DND-41 (cell line): Measurements from ENCODE around the gene PCDHGC5.

ENCODE experiments used
- CTCF ChIP-seq: IDR thresholded peaks from 2 replicates; pipeline ENCODE4 v1.5.1; 2012; ENCODE audit warnings: borderline replicate concordance, low read length, moderate library complexity, mild to moderate bottlenecking; ENCODE audit not compliant: poor library complexity, severe bottlenecking; ENCODE audit errors: extremely low read depth
- EZH2 ChIP-seq: IDR thresholded peaks from 3 replicates; pipeline ENCODE4 v1.6.1; 2012; ENCODE audit warnings: borderline replicate concordance, low read depth, mild to moderate bottlenecking, moderate library complexity, low read length, inconsistent platforms; ENCODE audit not compliant: severe bottlenecking

DNA sequence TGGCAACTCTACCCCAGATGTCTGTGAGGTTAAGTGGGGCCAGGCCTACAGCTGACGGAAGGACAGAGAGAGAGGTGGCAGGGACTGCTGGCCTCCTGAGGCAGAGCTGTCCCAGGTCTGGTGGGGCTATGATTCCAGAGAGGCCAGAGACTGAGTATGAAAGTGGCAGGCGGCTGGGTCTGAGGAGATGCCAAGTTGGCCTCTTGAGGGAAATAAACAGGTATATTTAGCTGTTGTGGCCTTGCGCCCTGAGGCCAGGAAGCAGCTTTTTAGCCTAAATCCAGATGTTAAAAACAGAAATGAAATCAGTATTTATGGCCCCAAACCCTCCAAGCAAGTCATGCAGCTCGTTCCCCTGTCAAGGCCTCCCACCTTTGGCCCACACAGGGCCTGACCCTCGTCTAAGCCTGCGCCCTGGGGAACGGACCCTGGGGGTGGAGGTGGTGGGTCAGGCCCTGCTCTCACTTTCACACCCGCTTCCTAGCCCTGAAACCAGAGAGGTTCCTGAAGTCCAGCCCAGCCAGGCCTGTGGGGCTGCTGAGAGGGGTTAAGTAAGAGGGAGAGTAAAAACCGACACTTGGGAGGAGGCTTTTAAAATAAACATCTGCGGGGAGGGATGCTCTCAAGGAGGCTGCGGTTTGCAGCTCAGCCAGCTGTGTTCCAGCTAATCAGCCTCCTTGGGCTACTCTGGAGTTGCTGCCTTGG is 18.7 kb downstream of the PCDHGC5 start:
- TF ChIP-seq CTCF = no peak
- TF ChIP-seq EZH2 = no peak
